HepG2 (cell line): ENCODE data around the gene GPR155. TPM values are rescaled to one million over a fixed set of nuclear protein-coding genes. Genes with fewer than 3 reads are reported as not detected.

Experiments
- AHDC1 ChIP-seq: sonication (generic); formaldehyde crosslinking; IDR thresholded peaks from 2 replicates; pipeline ENCODE4 v1.5.1; 2020; ENCODE audit warnings: mild to moderate bottlenecking, missing genetic modification reagents, borderline replicate concordance
- ARID2 ChIP-seq: sonication (generic); formaldehyde crosslinking; IDR thresholded peaks from 2 replicates; pipeline ENCODE4 v1.8.1; 2022; ENCODE audit warnings: mild to moderate bottlenecking, missing genetic modification reagents, borderline replicate concordance
- GATA4 ChIP-seq: sonication (generic); IDR thresholded peaks from 2 replicates; pipeline ENCODE4 v1.6.1; 2016; ENCODE audit warnings: antibody characterized with exemption, low read depth, borderline replicate concordance
- HDAC1 ChIP-seq: sonication (generic); formaldehyde crosslinking; IDR thresholded peaks from 2 replicates; pipeline ENCODE4 v1.5.1; 2020; ENCODE audit warnings: mild to moderate bottlenecking, missing genetic modification reagents
- HDAC2 ChIP-seq: sonication (generic); formaldehyde crosslinking; IDR thresholded peaks from 2 replicates; pipeline ENCODE4 v1.4.0; 2020; ENCODE audit warnings: missing genetic modification reagents
- KLF6 ChIP-seq: IDR thresholded peaks from 2 replicates; pipeline ENCODE4 v1.8.0; 2016; ENCODE audit warnings: missing biosample characterization, missing genetic modification reagents
- MXD3 ChIP-seq: IDR thresholded peaks from 2 replicates; pipeline ENCODE4 v1.6.1; 2016; ENCODE audit warnings: mild to moderate bottlenecking, missing biosample characterization, missing genetic modification reagents
- NR1H2 ChIP-seq: sonication (generic); formaldehyde crosslinking; IDR thresholded peaks from 2 replicates; pipeline ENCODE4 v1.8.1; 2022; ENCODE audit warnings: low read depth, missing genetic modification reagents, borderline replicate concordance
- PBX3 ChIP-seq: sonication (generic); formaldehyde crosslinking; IDR thresholded peaks from 2 replicates; pipeline ENCODE4 v1.8.1; 2023; ENCODE audit warnings: missing genetic modification reagents, inconsistent platforms, borderline replicate concordance
- RARA ChIP-seq: IDR thresholded peaks from 2 replicates; pipeline ENCODE4 v1.6.1; 2016; ENCODE audit warnings: missing genetic modification reagents, missing compliant biosample characterization
- SIN3A ChIP-seq: IDR thresholded peaks from 2 replicates; pipeline ENCODE4 v1.6.1; 2011; ENCODE audit warnings: low read depth, mild to moderate bottlenecking, control low read depth, low read length, borderline replicate concordance
- U2AF2 ChIP-seq: fragments of 200-400 bp; formaldehyde crosslinking; IDR thresholded peaks from 2 replicates; pipeline ENCODE4 v1.6.1; 2017; ENCODE audit warnings: low read depth, mild to moderate bottlenecking, low read length
- ZFP90 ChIP-seq: sonication (generic); formaldehyde crosslinking; IDR thresholded peaks from 2 replicates; pipeline ENCODE4 v1.8.0; 2022; ENCODE audit warnings: missing genetic modification reagents, mild to moderate bottlenecking, inconsistent platforms, borderline replicate concordance
- ZNF552 ChIP-seq: sonication (generic); formaldehyde crosslinking; IDR thresholded peaks from 2 replicates; pipeline ENCODE4 v1.9.0; 2022; ENCODE audit warnings: missing genetic modification reagents, mild to moderate bottlenecking, borderline replicate concordance
- ZNF746 ChIP-seq: sonication (generic); formaldehyde crosslinking; IDR thresholded peaks from 2 replicates; pipeline ENCODE4 v1.8.0; 2022; ENCODE audit warnings: mild to moderate bottlenecking, missing genetic modification reagents
- ZNF772 ChIP-seq: sonication (generic); formaldehyde crosslinking; IDR thresholded peaks from 2 replicates; pipeline ENCODE4 v1.5.0; 2020; ENCODE audit warnings: mild to moderate bottlenecking, missing genetic modification reagents
- polyA plus RNA-seq, 8 experiments: library from polyadenylated mRNA; depleted of rRNA in 3 of 8; stranded (reverse) in 7 of 8; unstranded in 1 of 8; fragments of >200 nt; fragmentation: Illumina TruSeq in 4 of 8; extraction: Trizol in 4 of 8; gene quantifications; 2 replicates each; pipeline versions ENCODE4 v1.2.1 to v1.2.3, GENCODE V29; 2011 to 2016; ENCODE audit warnings: low read depth in 4 of 8, missing spikeins in 1 of 8, mixed read lengths in 1 of 8; ENCODE audit not compliant: insufficient read depth in 1 of 8
- total RNA-seq, 5 experiments: library from RNA; depleted of rRNA; stranded (reverse); fragments of >200 nt; fragmentation: Illumina TruSeq; extraction: Trizol; gene quantifications; 2 replicates each; pipeline ENCODE4 v1.2.3, GENCODE V29; 2016; ENCODE audit warnings: low read depth in 1 of 5
- TF ChIP-seq, protein P1 (sequence below): sonication (generic); formaldehyde crosslinking; IDR thresholded peaks from 2 replicates; pipeline ENCODE4 v1.8.0; 2022; ENCODE audit warnings: missing genetic modification reagents, mild to moderate bottlenecking, borderline replicate concordance
- TF ChIP-seq, protein P2 (sequence below): IDR thresholded peaks from 2 replicates; pipeline ENCODE4 v1.6.1; 2018; ENCODE audit warnings: missing genetic modification reagents

GPR155 gene
- total and polyA plus RNA-seq, 2 of the 13 experiments (the other 11 are each of a cell fraction or from before 2014, with no cell fraction given): 0.15 to 0.49 TPM

DNA sequence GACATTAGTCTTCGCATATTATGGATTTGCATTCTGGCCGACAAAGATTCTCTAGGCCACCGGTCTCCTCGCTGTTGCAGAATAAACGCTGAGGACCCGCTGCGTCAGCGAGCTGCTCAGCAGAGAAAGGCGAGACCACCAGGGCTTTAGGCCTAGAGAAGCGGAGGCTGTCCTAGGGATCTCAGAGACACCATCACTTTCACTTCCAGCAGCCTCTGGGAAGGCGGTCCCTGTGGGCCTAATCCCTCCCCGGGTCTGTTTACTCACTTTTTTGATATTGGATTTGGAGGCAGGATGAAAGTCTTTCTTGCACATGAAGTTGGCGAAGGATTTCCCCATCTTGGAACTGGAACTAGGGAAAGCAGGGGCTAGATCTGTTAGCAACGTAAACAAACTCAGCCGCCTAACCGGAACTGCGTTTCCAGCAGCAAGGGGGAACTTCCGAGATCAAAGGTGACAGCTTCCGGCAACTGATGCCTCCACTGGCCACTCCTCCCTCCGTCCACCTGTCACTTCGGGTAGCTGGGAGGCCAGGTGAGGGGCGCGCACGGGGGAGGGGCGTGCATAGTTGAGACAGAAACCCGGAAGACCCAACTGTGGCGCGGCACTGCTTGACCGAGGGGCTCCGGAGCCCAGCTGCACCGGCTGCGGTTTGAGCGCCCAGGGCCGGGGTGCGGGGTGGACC is 91.4 kb downstream of the GPR155 start, which contains the start of gene SCRN3 (continued):
- TF ChIP-seq AHDC1 (CRISPR knock-in tag): no peak
- peak; percentile 67; the same call in 1 of the 2 replicates for TF ChIP-seq KLF6 (CRISPR knock-in tag)
- TF ChIP-seq PBX3: no peak
- no peak for TF ChIP-seq U2AF2
- TF ChIP-seq MXD3: peak; percentile 59
- TF ChIP-seq, protein P1, sequence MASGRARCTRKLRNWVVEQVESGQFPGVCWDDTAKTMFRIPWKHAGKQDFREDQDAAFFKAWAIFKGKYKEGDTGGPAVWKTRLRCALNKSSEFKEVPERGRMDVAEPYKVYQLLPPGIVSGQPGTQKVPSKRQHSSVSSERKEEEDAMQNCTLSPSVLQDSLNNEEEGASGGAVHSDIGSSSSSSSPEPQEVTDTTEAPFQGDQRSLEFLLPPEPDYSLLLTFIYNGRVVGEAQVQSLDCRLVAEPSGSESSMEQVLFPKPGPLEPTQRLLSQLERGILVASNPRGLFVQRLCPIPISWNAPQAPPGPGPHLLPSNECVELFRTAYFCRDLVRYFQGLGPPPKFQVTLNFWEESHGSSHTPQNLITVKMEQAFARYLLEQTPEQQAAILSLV: no peak
- peak; percentile 96 for TF ChIP-seq HDAC1
- TF ChIP-seq ZFP90 (CRISPR knock-in tag): peak; percentile 69
- TF ChIP-seq ARID2: peak; percentile 11; the same call in 1 of the 2 replicates
- no peak for TF ChIP-seq NR1H2 (CRISPR knock-in tag)
- TF ChIP-seq GATA4: 0 out of 2 replicates have a peak, but pooled peaks have one; percentile 13
- TF ChIP-seq ZNF746 (CRISPR knock-in tag): no peak
- peak; percentile 96 for TF ChIP-seq SIN3A
- TF ChIP-seq, protein P2, sequence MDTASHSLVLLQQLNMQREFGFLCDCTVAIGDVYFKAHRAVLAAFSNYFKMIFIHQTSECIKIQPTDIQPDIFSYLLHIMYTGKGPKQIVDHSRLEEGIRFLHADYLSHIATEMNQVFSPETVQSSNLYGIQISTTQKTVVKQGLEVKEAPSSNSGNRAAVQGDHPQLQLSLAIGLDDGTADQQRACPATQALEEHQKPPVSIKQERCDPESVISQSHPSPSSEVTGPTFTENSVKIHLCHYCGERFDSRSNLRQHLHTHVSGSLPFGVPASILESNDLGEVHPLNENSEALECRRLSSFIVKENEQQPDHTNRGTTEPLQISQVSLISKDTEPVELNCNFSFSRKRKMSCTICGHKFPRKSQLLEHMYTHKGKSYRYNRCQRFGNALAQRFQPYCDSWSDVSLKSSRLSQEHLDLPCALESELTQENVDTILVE (CRISPR knock-in tag): peak; percentile 74
- TF ChIP-seq RARA: peak; percentile 29; the same call in 1 of the 2 replicates
- TF ChIP-seq ZNF552: no peak; the same call in 1 of the 2 replicates
- peak; percentile 73 for TF ChIP-seq HDAC2
- peak; percentile 31; the same call in 1 of the 2 replicates for TF ChIP-seq ZNF772 (CRISPR knock-in tag)
